ENCODE results near the gene MAPRE3. TPM values are rescaled to one million over a fixed set of nuclear protein-coding genes. Genes with fewer than 3 reads are reported as not detected.

The MAPRE3 gene
- polyA plus RNA-seq, 1 donor = 41.2 TPM

- no peak for DNase-seq
Observed at GRCh38 chr2:26985807-26986206, 15.4 kb downstream of the MAPRE3 start.

GRCh38 chr2:26986576-26986975, 16.1 kb downstream of the MAPRE3 start:
- DNase-seq = no peak

- DNase-seq = no peak
Observed at GRCh38 chr2:26988058-26988860, 17.8 kb downstream of the MAPRE3 start.

- DNase-seq = no peak
Observed at GRCh38 chr2:26989156-26989555, 18.7 kb downstream of the MAPRE3 start.

- no peak for DNase-seq
Observed at GRCh38 chr2:26991717-26992116, 21.3 kb downstream of the MAPRE3 start.

- DNase-seq = no peak
Observed at GRCh38 chr2:26993768-26994167, 23.3 kb downstream of the MAPRE3 start.

- no peak for DNase-seq
Observed at GRCh38 chr2:26994983-26995382, 24.5 kb downstream of the MAPRE3 start.

- DNase-seq = no peak
Observed at GRCh38 chr2:26997394-26997793, 27.0 kb downstream of the MAPRE3 start.

- no peak for DNase-seq
Observed at GRCh38 chr2:26998323-26998722, 27.9 kb downstream of the MAPRE3 start.

GRCh38 chr2:27000228-27000627, 29.8 kb downstream of the MAPRE3 start:
- DNase-seq = no peak

GRCh38 chr2:27000995-27001394, 30.6 kb downstream of the MAPRE3 start:
- DNase-seq = no peak

GRCh38 chr2:27001950-27002349, 31.5 kb downstream of the MAPRE3 start:
- no peak for DNase-seq

GRCh38 chr2:27003007-27003406, 32.6 kb downstream of the MAPRE3 start:
- no peak for DNase-seq

- DNase-seq = no peak
Observed at GRCh38 chr2:27003857-27004256, 33.4 kb downstream of the MAPRE3 start.

- DNase-seq = no peak
Observed at GRCh38 chr2:27006602-27007415, 36.4 kb downstream of the MAPRE3 start.

- DNase-seq = no peak
Observed at GRCh38 chr2:27007416-27008374, 37.3 kb downstream of the MAPRE3 start.

GRCh38 chr2:27008678-27009077, 38.2 kb downstream of the MAPRE3 start:
- no peak for DNase-seq

GRCh38 chr2:27009083-27009482, 38.6 kb downstream of the MAPRE3 start:
- DNase-seq = no peak

- DNase-seq = no peak
Observed at GRCh38 chr2:27009716-27010115, 39.3 kb downstream of the MAPRE3 start.

- DNase-seq = no peak
Observed at GRCh38 chr2:27010139-27010538, 39.7 kb downstream of the MAPRE3 start.

GRCh38 chr2:27013738-27014137, 43.3 kb downstream of the MAPRE3 start:
- DNase-seq = no peak

GRCh38 chr2:27014771-27015433, 44.5 kb downstream of the MAPRE3 start:
- DNase-seq = no peak

Data from hindlimb muscle (tissue), 1 donor.